Calu3 (cell line): ENCODE results near the gene MSANTD3. TPM values are rescaled to one million over a fixed set of nuclear protein-coding genes. Genes with fewer than 3 reads are reported as not detected.
A peak's percentile ranks its signal among the peaks of the same experiment; 100 is the strongest.
"Not testable (repeated sequence)": the region's sequence is repeated elsewhere in the genome, so short reads cannot be mapped to it uniquely, and the experiment has no call there.

Experiments
- Bru-seq: library from RNA; stranded (reverse); fragments of 400-500 nt; gene quantifications from one replicate; lab custom pipeline; 2021; lab: Mats Ljungman, UMichigan
- BruChase-seq, 2 experiments: library from RNA; stranded (reverse); fragments of 400-500 nt; gene quantifications; one replicate each; lab custom pipeline; 2021; lab: Mats Ljungman, UMichigan
- BruUV-seq: library from RNA; stranded (reverse); fragments of 400-500 nt; replicated peaks from 2 replicates; lab custom pipeline; 2021; lab: Mats Ljungman, UMichigan
- CTCF ChIA-PET: fragments of 300-600 bp; sonication (Branson Sonifier 250); formaldehyde crosslinking; loops from one replicate; lab custom pipeline; 2022; ENCODE audit warnings: antibody characterized with exemption; lab: Charles Lee
- DNase-seq: peaks from one replicate; pipeline ENCODE4 v3.0.0; 2022
- H3K27ac Mint-ChIP-seq: one replicate; pipeline ENCODE4 v1.8.0; 2022; ENCODE audit warnings: mixed read lengths; ENCODE audit not compliant: unreplicated experiment
- H3K27me3 Mint-ChIP-seq: one replicate; pipeline ENCODE4 v1.8.0; 2022; ENCODE audit warnings: mixed read lengths; ENCODE audit not compliant: unreplicated experiment
- H3K36me3 Mint-ChIP-seq: one replicate; pipeline ENCODE4 v1.8.0; 2022; ENCODE audit warnings: mild to moderate bottlenecking, moderate library complexity, mixed read lengths; ENCODE audit not compliant: insufficient read depth, unreplicated experiment
- H3K4me1 Mint-ChIP-seq: one replicate; pipeline ENCODE4 v1.8.0; 2022; ENCODE audit warnings: mild to moderate bottlenecking, low read depth, mixed read lengths; ENCODE audit not compliant: unreplicated experiment
- H3K4me3 Mint-ChIP-seq: one replicate; pipeline ENCODE4 v1.8.0; 2022; ENCODE audit warnings: mild to moderate bottlenecking, low read depth, moderate library complexity, mixed read lengths; ENCODE audit not compliant: unreplicated experiment
- H3K9me3 Mint-ChIP-seq: one replicate; pipeline ENCODE4 v1.8.0; 2022; ENCODE audit warnings: low read depth, mixed read lengths; ENCODE audit not compliant: unreplicated experiment
- intact Hi-C: fragments of 100-400 bp; cut with micrococcal nuclease; formaldehyde crosslinking; loops from one replicate; pipeline ENCODE4 v1.10.0; 2022; ENCODE audit not compliant: unreplicated experiment
- long read RNA-seq: library from polyadenylated mRNA; stranded (forward); transcript quantifications from one replicate; pipeline ENCODE4 v2.0.0, GENCODE V29; 2022
- total RNA-seq: library from RNA; stranded (reverse); gene quantifications from 2 replicates; pipeline ENCODE4 v1.2.3, GENCODE V29; 2022
- TF ChIP-seq, protein P1 (sequence below): fragments of 200-600 bp; IDR thresholded peaks from one replicate; pipeline ENCODE4 v1.8.0; 2022; ENCODE audit warnings: antibody characterized with exemption; ENCODE audit not compliant: unreplicated experiment

Gene MSANTD3, protein sequence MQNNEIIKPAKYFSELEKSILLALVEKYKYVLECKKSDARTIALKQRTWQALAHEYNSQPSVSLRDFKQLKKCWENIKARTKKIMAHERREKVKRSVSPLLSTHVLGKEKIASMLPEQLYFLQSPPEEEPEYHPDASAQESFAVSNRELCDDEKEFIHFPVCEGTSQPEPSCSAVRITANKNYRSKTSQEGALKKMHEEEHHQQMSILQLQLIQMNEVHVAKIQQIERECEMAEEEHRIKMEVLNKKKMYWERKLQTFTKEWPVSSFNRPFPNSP
- 16.3 and 23.5 TPM in 2 replicates for total RNA-seq
- percentile 61 among the genes with signal in this experiment for Bru-seq, nascent RNA
- percentile 72 among the genes with signal in this experiment for BruChase-seq, experiment 1, labeled RNA remaining after a 6-hour chase
- percentile 67 among the genes with signal in this experiment for BruChase-seq, experiment 2, labeled RNA remaining after a 2-hour chase
- long read RNA-seq, transcript MSANTD3-203 (3 exons, 1,362 nt): major isoform, 5 of 10 reads
- long read RNA-seq, partial matches to known transcripts: 3 of 10 reads
- long read RNA-seq, other reads (novel, unspliced or antisense): 1 of 10 reads

DNA sequence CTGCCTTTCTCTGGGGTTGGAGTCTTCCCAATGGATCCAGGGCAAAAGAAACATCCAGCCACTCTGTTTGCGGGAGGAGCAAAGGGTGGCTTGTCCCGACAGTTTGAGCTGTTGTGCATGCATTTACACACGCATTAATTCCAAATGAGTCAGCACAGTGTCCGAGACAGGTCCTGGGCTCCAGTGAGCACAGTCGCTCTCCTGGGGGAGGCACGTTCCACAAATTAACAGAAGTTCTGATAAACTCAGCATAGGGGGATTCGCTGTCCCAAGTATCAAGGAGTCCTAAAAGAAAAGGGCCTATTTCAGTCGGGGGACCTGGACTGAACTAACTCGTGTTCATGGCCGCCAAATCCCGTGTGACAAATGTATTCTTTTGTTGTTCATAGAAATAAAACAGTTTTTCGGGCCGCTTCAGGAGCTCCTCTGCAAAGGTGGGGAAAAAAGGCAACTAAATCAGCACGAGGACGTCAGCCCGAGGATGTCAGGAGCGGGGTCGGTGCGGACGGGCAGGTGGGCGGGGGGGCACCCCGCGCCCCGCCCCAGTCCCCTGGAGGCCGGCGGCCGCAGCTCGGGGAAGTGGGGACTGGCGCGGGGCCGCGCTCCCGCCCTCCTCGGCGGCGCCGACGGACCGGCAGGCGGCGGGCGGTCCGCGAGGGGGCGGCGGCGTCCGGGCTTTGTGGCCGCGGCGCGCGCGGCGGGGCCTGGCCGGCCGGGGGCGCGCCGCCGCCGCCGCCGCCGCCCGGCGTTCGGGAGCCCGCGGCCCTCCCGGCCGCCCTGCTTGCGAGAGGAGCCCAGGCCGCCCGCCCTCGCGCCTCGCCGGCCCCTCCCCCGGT is at the start of gene MSANTD3:
Gene MSANTD3, plus strand, starts transcription at position 614 of the 836 bp plus-strand sequence. CDS start 14,796 bp downstream, outside the sequence.
- no TSS peak for BruUV-seq
- DNase-seq: peak; percentile 58
- H3K27ac Mint-ChIP-seq: peak within 1 kb of the TSS; percentile 94
- peaks cover 29% of the 10 kb centered on the region for H3K36me3 Mint-ChIP-seq
- TF ChIP-seq, protein P1, sequence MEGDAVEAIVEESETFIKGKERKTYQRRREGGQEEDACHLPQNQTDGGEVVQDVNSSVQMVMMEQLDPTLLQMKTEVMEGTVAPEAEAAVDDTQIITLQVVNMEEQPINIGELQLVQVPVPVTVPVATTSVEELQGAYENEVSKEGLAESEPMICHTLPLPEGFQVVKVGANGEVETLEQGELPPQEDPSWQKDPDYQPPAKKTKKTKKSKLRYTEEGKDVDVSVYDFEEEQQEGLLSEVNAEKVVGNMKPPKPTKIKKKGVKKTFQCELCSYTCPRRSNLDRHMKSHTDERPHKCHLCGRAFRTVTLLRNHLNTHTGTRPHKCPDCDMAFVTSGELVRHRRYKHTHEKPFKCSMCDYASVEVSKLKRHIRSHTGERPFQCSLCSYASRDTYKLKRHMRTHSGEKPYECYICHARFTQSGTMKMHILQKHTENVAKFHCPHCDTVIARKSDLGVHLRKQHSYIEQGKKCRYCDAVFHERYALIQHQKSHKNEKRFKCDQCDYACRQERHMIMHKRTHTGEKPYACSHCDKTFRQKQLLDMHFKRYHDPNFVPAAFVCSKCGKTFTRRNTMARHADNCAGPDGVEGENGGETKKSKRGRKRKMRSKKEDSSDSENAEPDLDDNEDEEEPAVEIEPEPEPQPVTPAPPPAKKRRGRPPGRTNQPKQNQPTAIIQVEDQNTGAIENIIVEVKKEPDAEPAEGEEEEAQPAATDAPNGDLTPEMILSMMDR: no peak
- H3K27me3 Mint-ChIP-seq: no peaks in the 10 kb centered on the region
- H3K9me3 Mint-ChIP-seq: no peaks in the 10 kb centered on the region
- intact Hi-C loops: loop anchor here (5.0 kb wide), 2 partner anchors 74 to 161 kb away; partner anchors contain the start of gene TEX10
- peak within 1 kb of the TSS; percentile 73 for H3K4me3 Mint-ChIP-seq
- CTCF ChIA-PET: interaction anchor here (0.7 to 0.9 kb wide), 2 partner anchors 11 to 15 kb away, joined by 3 to 4 read pairs; no protein-coding TSS in a partner anchor
- peaks cover 32% of the 10 kb centered on the region for H3K4me1 Mint-ChIP-seq

DNA sequence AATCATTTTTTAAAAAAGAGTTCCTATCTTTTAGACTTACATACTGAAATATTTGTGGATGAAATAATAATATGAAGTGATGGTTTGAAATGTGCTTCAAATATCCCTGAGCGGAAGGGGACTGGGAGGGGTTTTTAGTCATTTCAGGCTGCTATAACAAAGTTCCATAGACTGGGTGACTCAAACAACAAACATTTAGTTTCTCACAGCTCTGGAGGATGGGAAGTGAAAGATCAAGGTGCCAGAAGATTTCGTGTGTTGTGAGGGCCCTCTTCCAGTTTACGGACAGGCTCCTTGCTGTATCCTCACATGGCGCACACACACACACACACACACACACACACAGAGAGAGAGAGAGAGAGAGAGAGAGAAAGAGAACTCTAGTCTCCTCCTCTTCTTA is 47.1 kb upstream of the MSANTD3 start:
- no TSS peak for BruUV-seq
- Mint-ChIP-seq H3K4me3 (peak overlapping the region; percentile 18), H3K36me3 (no peaks in the 10 kb centered on the region), H3K27ac (peak overlapping the region; percentile 43), H3K9me3 (peaks cover 3% of the 10 kb centered on the region), H3K4me1 (peaks cover 14% of the 10 kb centered on the region), H3K27me3 (no peaks in the 10 kb centered on the region)
- TF ChIP-seq, protein P1: no peak
- intact Hi-C loops: no loop called here
- CTCF ChIA-PET: interaction anchor here (0.7 kb wide), 2 partner anchors 57 to 1538 kb away, joined by 3 to 5 read pairs; no protein-coding TSS in a partner anchor
- peak; percentile 3 for DNase-seq

DNA sequence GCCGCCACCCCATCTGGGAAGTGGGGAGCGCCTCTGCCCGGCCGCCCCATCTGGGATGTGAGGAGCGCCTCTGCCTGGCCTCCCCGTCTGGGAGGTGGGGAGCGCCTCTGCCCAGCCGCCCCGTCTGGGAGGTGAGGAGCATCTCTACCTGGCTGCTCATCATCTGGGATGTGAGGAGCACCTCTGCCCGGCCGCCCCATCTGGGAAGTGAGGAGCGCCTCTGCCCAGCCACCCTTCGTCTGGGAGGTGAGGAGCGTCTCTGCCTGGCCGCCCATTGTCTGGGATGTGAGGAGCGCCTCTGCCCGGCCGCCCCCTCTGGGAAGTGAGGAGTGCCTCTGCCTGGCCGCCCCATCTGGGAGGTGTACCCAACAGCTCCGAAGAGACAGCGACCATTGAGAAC is 34.0 kb upstream of the MSANTD3 start:
- BruUV-seq, H3K4me3 Mint-ChIP-seq, DNase-seq, intact Hi-C loops, H3K27me3 Mint-ChIP-seq, H3K36me3 Mint-ChIP-seq, CTCF ChIA-PET, H3K9me3 Mint-ChIP-seq, H3K4me1 Mint-ChIP-seq, H3K27ac Mint-ChIP-seq: not testable (repeated sequence)

DNA sequence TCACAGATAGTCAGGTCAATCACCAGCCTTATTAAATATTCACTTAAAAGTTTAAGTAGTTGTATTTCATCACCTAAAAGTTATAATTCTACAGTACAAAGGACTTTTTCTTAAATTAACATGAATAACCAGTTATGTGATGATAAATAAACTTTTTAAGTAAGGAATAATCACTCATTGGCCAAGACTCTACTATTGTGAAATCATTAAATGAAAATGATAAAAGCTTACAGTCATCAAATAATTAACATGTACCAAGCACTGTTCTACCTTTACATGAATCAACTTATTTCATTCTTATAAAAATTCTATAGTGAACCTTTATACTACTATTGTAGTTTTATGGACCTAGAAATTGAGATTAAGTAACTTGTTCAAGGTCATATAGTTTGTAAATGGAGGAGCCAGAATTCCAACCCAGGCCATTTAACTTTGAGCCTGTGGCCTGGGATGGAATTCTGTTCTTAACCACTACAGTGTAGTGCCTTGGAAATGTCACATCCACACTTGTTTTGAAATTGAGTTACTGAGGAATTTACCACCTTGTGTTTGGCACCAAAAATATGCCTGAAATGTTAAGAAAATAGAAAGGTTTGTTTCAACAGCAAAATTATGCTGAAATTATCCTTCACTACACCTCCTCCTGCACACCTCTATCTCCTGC is 32.8 kb upstream of the MSANTD3 start:
- BruUV-seq: no TSS peak
- Mint-ChIP-seq H3K27ac (no peak overlapping the region), H3K4me3 (no peak overlapping the region), H3K4me1 (no peaks in the 10 kb centered on the region), H3K27me3 (no peaks in the 10 kb centered on the region), H3K9me3 (no peaks in the 10 kb centered on the region), H3K36me3 (no peaks in the 10 kb centered on the region)
- CTCF ChIA-PET: no interaction called here
- DNase-seq: no peak
- TF ChIP-seq, protein P1: no peak
- intact Hi-C loops: no loop called here
